Lung (tissue), 12 donors: Measurements from ENCODE around the gene SLCO2A1. TPM values are rescaled to one million over a fixed set of nuclear protein-coding genes. Genes with fewer than 3 reads are reported as not detected.

Experiments
- ATAC-seq: fragments of 200-7000 bp; cut with Tn5 transposase; one replicate; pipeline ENCODE4 v1.9.1; 2020; ENCODE audit warnings: moderate number of reproducible peaks; ENCODE audit not compliant: insufficient read depth, low FRiP score
- DNase-seq, 3 donors: peaks; one replicate each; pipeline ENCODE4 v3.0.0-alpha.2; 2013 to 2017
- H3K27ac ChIP-seq, 2 donors: one replicate each; pipeline ENCODE4 v1.5.1; 2013; ENCODE audit warnings: mild to moderate bottlenecking in 2 of 2, moderate library complexity in 2 of 2, control low read depth in 1 of 2, inconsistent platforms in 1 of 2, low read depth in 1 of 2, low read length in 1 of 2
- H3K27me3 ChIP-seq, 3 donors: one replicate each; pipeline ENCODE4 v1.5.1; 2013; ENCODE audit warnings: low read length in 2 of 3; ENCODE audit not compliant: control insufficient read depth in 3 of 3, insufficient read depth in 3 of 3
- H3K36me3 ChIP-seq, 4 donors: one replicate each; pipeline ENCODE4 v1.5.1; 2013; ENCODE audit warnings: low read length in 4 of 4, mild to moderate bottlenecking in 1 of 4, moderate library complexity in 1 of 4; ENCODE audit not compliant: control insufficient read depth in 4 of 4, insufficient read depth in 4 of 4
- H3K4me1 ChIP-seq, 5 donors: one replicate each; pipeline ENCODE4 v1.5.1; 2013; ENCODE audit warnings: low read length in 5 of 5, mild to moderate bottlenecking in 2 of 5, moderate library complexity in 1 of 5; ENCODE audit not compliant: control insufficient read depth in 5 of 5, insufficient read depth in 5 of 5
- H3K4me3 ChIP-seq: one replicate; pipeline ENCODE4 v1.5.1; 2013; ENCODE audit warnings: mild to moderate bottlenecking, control low read depth, moderate library complexity
- H3K9ac ChIP-seq, 2 donors: one replicate each; pipeline ENCODE4 v1.5.1; 2013; ENCODE audit warnings: low read length in 2 of 2, control low read depth in 1 of 2; ENCODE audit not compliant: insufficient read depth in 1 of 2
- H3K9me3 ChIP-seq, 4 donors: one replicate each; pipeline ENCODE4 v1.5.1; 2013; ENCODE audit warnings: low read length in 3 of 4, mild to moderate bottlenecking in 1 of 4, moderate library complexity in 1 of 4; ENCODE audit not compliant: control insufficient read depth in 4 of 4, insufficient read depth in 3 of 4
- WGBS, 2 donors: extraction: QIAGEN DNeasy Blood & Tissue Kit; methylation state at CpG; one replicate each; pipeline ENCODE4 v1.1.7; 2013; 5-methylcytosine and 5-hydroxymethylcytosine counted together
- polyA plus RNA-seq, 2 donors: library from polyadenylated mRNA; stranded (reverse); fragments of 200-250 nt; gene quantifications; one replicate each; pipeline ENCODE4 v1.2.1, GENCODE V29; 2013
- total RNA-seq, 2 donors: library from RNA; depleted of rRNA in 1 of 2; stranded (reverse); fragments of >200 nt in 1 of 2; gene quantifications; one replicate each; pipeline ENCODE4 v1.2.1, GENCODE V29; 2014 to 2021
- TF ChIP-seq, protein P1 (sequence below): IDR thresholded peaks from 2 replicates; pipeline ENCODE4 v1.5.1; 2012; ENCODE audit warnings: mild to moderate bottlenecking; ENCODE audit errors: control extremely low read depth, extremely low read depth
- donor health status: control.
- donor health status: control.
- donor health status: Bipolar disorder and iron deficiency.
- donor health status: healthy.
- donor health status: DM: yes; HTN: yes; CAD: no.

SLCO2A1 gene
- total and polyA plus RNA-seq, 4 donors, result 27.2 to 131 (median 42.7) TPM

DNA sequence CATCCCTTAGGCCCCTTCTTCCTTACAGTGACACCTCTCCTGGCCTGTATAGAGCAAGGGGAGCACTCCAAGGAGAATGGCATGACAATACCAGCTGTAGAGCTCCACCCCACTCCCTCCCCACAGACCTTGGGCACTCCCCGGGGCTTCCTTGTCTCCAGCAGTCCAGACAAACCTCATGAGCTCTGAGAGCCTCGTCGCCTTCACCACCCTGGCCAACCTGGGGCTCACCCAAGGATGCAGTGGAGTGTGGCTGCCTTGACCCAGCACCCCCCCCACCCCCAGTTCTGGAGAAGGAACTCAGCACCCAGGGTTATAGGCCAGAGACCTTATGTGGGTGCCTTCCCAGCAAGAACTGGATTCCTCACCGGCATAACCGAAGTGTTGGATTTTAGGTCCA is 7.4 kb upstream of the SLCO2A1 start:
- Histone ChIP-seq H3K27me3 (no peaks in the 10 kb centered on the region), H3K36me3 (no peaks in the 10 kb centered on the region), H3K9ac (no peak overlapping the region), H3K4me3 (no peak overlapping the region), H3K4me1 (peaks cover 0 to 7% (median 0%) of the 10 kb centered on the region in 5 donors), H3K9me3 (peaks cover 0 to 2% (median under 1%) of the 10 kb centered on the region in 4 donors), H3K27ac (no peak overlapping the region)
- ATAC-seq, result no peak
- TF ChIP-seq, protein P1, sequence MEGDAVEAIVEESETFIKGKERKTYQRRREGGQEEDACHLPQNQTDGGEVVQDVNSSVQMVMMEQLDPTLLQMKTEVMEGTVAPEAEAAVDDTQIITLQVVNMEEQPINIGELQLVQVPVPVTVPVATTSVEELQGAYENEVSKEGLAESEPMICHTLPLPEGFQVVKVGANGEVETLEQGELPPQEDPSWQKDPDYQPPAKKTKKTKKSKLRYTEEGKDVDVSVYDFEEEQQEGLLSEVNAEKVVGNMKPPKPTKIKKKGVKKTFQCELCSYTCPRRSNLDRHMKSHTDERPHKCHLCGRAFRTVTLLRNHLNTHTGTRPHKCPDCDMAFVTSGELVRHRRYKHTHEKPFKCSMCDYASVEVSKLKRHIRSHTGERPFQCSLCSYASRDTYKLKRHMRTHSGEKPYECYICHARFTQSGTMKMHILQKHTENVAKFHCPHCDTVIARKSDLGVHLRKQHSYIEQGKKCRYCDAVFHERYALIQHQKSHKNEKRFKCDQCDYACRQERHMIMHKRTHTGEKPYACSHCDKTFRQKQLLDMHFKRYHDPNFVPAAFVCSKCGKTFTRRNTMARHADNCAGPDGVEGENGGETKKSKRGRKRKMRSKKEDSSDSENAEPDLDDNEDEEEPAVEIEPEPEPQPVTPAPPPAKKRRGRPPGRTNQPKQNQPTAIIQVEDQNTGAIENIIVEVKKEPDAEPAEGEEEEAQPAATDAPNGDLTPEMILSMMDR, result no peak
- no peak for DNase-seq
- WGBS, 2 donors, result 70 to 80% methylated on average over 5 of the region's 5 CpGs

DNA sequence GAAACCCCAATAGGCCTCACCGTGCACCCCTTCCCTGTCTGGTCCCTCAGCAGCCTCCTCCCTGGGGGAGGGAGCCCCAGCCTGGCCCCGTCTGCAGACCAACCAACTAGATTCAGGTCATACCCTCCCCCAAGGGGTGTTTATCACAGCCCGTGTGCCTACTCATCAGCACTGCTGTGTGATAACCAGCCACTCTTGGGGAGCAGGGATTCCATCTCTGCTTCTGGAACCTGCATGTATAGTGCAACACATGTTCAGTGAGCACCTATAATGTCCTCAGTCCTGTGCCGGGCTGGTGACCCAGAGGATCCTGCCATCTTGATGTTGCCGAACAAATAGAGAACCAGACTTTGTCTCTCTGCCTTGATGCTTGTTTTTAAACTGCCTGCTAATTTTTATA is 6.6 kb upstream of the SLCO2A1 start:
- Histone ChIP-seq H3K9me3 (peaks cover 0 to 2% (median under 1%) of the 10 kb centered on the region in 4 donors), H3K4me1 (peaks cover 0 to 7% (median 0%) of the 10 kb centered on the region in 5 donors), H3K27me3 (no peaks in the 10 kb centered on the region), H3K9ac (no peak overlapping the region), H3K36me3 (no peaks in the 10 kb centered on the region), H3K27ac (no peak overlapping the region), H3K4me3 (no peak overlapping the region)
- 86 to 90% methylated on average over 5 of the region's 5 CpGs for WGBS, 2 donors
- ATAC-seq, result no peak
- DNase-seq, result no peak
- TF ChIP-seq, protein P1, result no peak

DNA sequence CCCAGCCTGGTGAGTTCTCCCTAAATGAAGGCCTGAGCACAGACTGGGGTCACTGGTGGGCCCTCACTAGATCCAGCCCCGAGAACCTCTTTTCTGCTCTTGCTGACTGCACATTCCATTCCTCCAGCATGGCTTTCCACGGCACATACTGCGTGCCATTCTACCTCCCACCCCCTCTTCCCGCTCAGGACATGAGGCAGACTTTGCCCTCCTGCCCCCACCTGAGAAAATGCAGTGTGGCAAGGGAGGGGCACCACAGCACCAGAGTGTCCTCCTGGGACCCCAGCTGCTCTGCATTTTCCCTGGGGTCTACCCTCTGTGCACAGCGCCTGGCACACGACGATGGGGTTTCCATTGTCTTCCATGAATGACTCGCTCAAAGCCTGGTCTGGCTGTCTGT is 6.1 kb upstream of the SLCO2A1 start:
- no peak for DNase-seq
- H3K9ac ChIP-seq, result no peak overlapping the region
- TF ChIP-seq, protein P1, result no peak
- no peaks in the 10 kb centered on the region for H3K36me3 ChIP-seq
- H3K4me1 ChIP-seq, result peaks cover 0 to 7% (median under 1%) of the 10 kb centered on the region in 5 donors
- no peaks in the 10 kb centered on the region for H3K27me3 ChIP-seq
- WGBS, 2 donors, result 94 to 95% methylated on average over 8 of the region's 8 CpGs
- ATAC-seq, result no peak
- no peak overlapping the region for H3K4me3 ChIP-seq
- no peak overlapping the region for H3K27ac ChIP-seq
- peaks cover 0 to 5% (median under 1%) of the 10 kb centered on the region in 4 donors for H3K9me3 ChIP-seq
